ENCODE results near the gene CTNNA1.

Gene CTNNA1

GRCh38 chr5:138961221-138961620 lies 208.0 kb downstream of the CTNNA1 start:
- in situ Hi-C loops (cut with MboI; ENCODE audit: low sequenced_read_pairs): no loop called here

GRCh38 chr5:138961729-138962128 lies 208.5 kb downstream of the CTNNA1 start:
- in situ Hi-C loops (cut with MboI; ENCODE audit: low sequenced_read_pairs): no loop called here

- in situ Hi-C loops (cut with MboI; ENCODE audit: low sequenced_read_pairs): no loop called here
These were observed 209.6 kb downstream of the CTNNA1 start for GRCh38 chr5:138962614-138963370.

- in situ Hi-C loops (cut with MboI; ENCODE audit: low sequenced_read_pairs): no loop called here
These were observed 210.6 kb downstream of the CTNNA1 start for GRCh38 chr5:138963763-138964371.

DNA sequence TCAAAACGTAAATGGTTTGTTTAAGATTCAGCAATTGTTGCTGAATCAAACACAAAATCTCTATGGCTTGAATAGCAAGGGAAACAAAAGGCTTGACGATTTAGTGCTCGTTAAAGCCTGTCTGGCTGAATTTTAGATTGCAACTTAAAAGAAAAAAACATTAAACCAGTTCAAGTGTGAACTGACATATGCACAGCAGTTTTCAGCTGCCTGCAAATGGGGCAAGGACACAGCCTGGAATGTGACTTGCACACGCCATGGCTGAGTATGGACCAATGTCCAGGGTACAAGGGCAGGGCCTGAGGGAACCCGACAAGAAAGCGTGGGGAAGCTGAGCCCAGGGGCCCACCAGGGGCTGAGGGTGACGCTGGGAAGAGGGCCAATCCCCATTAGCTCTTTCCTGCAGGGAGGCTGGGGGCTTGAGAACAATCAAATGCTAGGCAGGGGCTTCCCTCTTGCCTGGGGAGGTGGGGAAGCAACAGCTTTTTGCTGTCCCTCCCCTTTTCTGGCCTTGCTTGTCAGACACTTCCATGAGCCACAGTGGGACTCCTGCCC lies 211.5 kb downstream of the CTNNA1 start:
- in situ Hi-C loops (cut with MboI; ENCODE audit: low sequenced_read_pairs): no loop called here

- in situ Hi-C loops (cut with MboI; ENCODE audit: low sequenced_read_pairs): no loop called here
These were observed 212.4 kb downstream of the CTNNA1 start for GRCh38 chr5:138965626-138966025.

- in situ Hi-C loops (cut with MboI; ENCODE audit: low sequenced_read_pairs): no loop called here
These were observed 213.2 kb downstream of the CTNNA1 start for GRCh38 chr5:138966236-138966985.

GRCh38 chr5:138967791-138968448 lies 214.7 kb downstream of the CTNNA1 start:
- in situ Hi-C loops (cut with MboI; ENCODE audit: low sequenced_read_pairs): no loop called here

- in situ Hi-C loops (cut with MboI; ENCODE audit: low sequenced_read_pairs): no loop called here
These were observed 215.4 kb downstream of the CTNNA1 start for GRCh38 chr5:138968601-138969000.

GRCh38 chr5:138969323-138970002 lies 216.2 kb downstream of the CTNNA1 start:
- in situ Hi-C loops (cut with MboI; ENCODE audit: low sequenced_read_pairs): no loop called here

- in situ Hi-C loops (cut with MboI; ENCODE audit: low sequenced_read_pairs): no loop called here
These were observed 219.0 kb downstream of the CTNNA1 start for GRCh38 chr5:138972230-138972629.

- in situ Hi-C loops (cut with MboI; ENCODE audit: low sequenced_read_pairs): no loop called here
These were observed 219.6 kb downstream of the CTNNA1 start for GRCh38 chr5:138972836-138973235.

- in situ Hi-C loops (cut with MboI; ENCODE audit: low sequenced_read_pairs): no loop called here
These were observed 221.2 kb downstream of the CTNNA1 start for GRCh38 chr5:138974227-138975063.

GRCh38 chr5:138975098-138975847 lies 222.0 kb downstream of the CTNNA1 start:
- in situ Hi-C loops (cut with MboI; ENCODE audit: low sequenced_read_pairs): no loop called here

- in situ Hi-C loops (cut with MboI; ENCODE audit: low sequenced_read_pairs): no loop called here
These were observed 224.9 kb downstream of the CTNNA1 start for GRCh38 chr5:138978080-138978479.

DNA sequence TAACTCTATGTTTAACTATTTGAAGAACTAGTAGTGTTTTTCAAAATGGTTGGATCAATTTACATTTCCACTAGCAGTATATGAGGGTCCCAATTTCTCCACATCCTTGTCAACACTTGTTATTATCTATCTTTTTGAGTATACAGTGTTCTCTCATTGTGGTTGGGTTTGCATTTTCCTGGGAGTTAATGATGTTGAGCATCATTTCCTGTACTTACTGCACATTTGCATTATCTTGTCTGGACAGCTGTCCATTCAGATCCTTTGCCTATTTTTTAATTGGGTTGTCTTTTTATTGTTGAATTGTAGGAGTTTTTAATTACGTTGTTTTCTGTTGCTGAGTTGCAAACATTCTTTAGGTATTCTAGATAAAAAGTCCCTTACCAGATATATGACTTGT lies 225.4 kb downstream of the CTNNA1 start:
- in situ Hi-C loops (cut with MboI; ENCODE audit: low sequenced_read_pairs): no loop called here

GRCh38 chr5:138979684-138980280 lies 226.6 kb downstream of the CTNNA1 start:
- in situ Hi-C loops (cut with MboI; ENCODE audit: low sequenced_read_pairs): no loop called here

DNA sequence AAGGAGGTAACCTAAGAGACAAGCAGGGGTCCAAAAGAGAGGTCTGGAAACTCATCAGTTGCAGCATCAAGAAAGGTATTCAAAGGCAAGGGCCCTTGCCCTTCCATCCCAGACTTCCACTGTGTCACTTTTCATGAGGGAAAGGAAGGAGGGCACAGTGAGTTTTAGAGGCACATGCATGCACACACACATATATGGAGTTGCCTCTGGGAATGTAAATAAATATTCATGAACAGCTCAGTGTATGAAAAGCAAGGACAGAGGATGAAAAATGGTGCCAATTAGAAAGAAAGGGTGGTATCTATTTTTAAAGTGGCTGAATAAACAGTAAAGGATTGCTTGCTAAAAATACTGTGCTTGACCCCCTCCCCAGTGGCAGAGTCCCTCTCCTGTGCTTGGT lies 227.2 kb downstream of the CTNNA1 start:
- in situ Hi-C loops (cut with MboI; ENCODE audit: low sequenced_read_pairs): no loop called here

DNA sequence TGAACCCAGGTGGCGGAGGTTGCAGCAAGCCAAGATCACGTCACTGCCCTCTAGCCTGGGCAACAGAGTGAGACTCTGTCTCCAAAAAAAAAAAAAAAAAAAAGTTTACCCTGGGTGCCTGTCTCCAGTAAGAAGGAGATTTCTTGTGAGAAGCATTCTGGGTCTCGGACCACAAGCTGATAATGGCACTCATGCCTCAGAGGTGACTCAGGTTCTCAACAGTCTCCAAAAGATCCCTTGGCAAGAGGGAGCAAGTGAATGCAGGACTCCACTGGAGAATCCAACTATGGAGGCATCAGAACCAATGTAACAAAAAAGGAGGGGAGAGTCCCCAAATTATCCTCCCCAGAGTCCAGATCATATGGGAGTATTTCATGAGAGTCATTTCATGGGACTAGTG lies 227.9 kb downstream of the CTNNA1 start:
- in situ Hi-C loops (cut with MboI; ENCODE audit: low sequenced_read_pairs): no loop called here

Measured in HL-60/S4 treated with retinoic acid at 250 ng/mL for 4 days and 3 days (cell line).